GM18505 (cell line): ENCODE measurements around the gene IL2RA.
A peak's percentile ranks its signal among the peaks of the same experiment; 100 is the strongest.
"Not testable (repeated sequence)": the region's sequence is repeated elsewhere in the genome, so short reads cannot be mapped to it uniquely, and the experiment has no call there.

Experiments
- ATAC-seq: cut with Tn5 transposase; IDR thresholded peaks from one replicate; pipeline ENCODE4 v1.9.1; 2021; ENCODE audit not compliant: unreplicated experiment
- POLR2A ChIP-seq: IDR thresholded peaks from 4 replicates; pipeline ENCODE4 v1.6.1; 2011; ENCODE audit warnings: borderline replicate concordance; ENCODE audit not compliant: insufficient read depth, insufficient read length; ENCODE audit errors: extremely low read depth

Gene IL2RA

GRCh38 chr10:5961405-5962100, 100.6 kb downstream of the IL2RA start:
- no peak for ATAC-seq
- peak; percentile 14 for TF ChIP-seq POLR2A

DNA sequence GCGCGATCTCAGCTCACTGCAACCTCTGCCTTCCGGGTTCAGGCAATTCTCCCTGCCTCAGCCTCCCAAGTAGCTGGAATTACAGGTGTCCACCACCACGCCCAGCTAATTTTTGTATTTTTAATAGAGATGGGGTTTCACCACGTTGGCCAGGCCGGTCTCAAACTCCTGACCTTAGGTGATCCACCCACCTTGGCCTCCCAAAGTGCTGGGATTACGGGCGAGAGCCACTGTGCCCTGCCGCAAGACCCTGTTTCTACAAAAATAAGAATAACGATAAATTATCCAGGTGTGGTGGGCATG, 101.2 kb downstream of the IL2RA start:
- ATAC-seq, result not testable (repeated sequence)
